ENCODE results near the gene JMJD8.

DNA sequence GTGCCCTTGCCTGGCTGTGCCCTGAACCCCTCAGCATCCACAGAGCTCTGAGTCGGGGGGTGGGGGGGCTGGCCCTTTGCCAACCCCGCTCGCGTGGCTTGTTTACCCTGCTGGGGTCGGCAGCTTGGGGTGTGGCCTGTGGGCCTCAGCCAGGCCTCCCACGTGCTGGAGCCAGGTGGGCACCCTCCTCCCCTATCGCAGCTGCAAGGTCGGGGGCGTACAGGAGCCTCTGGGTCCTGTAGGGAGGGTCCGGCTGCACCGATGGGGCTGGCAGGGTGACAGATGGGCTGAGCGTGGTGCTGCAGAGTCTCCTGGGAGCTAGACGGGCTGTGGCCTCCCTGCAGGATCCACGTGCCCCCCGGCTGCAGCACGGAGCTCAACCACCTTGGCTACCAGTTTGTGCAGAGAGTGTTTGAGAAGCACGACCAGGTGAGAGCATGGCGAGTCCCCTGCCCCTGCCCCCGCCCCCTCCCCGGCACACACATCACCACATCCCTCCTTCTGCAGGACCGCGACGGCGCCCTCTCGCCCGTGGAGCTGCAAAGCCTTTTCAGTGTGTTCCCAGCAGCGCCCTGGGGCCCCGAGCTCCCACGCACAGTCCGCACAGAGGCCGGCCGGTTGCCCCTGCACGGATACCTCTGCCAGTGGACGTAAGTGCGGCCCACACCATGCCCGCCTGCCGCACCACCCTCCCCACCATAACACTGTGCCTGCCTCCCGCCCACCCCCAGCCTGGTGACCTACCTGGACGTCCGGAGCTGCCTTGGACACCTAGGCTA is 12.6 kb downstream of the JMJD8 start:
- TF ChIP-seq, protein P1, sequence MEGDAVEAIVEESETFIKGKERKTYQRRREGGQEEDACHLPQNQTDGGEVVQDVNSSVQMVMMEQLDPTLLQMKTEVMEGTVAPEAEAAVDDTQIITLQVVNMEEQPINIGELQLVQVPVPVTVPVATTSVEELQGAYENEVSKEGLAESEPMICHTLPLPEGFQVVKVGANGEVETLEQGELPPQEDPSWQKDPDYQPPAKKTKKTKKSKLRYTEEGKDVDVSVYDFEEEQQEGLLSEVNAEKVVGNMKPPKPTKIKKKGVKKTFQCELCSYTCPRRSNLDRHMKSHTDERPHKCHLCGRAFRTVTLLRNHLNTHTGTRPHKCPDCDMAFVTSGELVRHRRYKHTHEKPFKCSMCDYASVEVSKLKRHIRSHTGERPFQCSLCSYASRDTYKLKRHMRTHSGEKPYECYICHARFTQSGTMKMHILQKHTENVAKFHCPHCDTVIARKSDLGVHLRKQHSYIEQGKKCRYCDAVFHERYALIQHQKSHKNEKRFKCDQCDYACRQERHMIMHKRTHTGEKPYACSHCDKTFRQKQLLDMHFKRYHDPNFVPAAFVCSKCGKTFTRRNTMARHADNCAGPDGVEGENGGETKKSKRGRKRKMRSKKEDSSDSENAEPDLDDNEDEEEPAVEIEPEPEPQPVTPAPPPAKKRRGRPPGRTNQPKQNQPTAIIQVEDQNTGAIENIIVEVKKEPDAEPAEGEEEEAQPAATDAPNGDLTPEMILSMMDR (IDR thresholded peaks at IDR 0.05): no peak
- TF ChIP-seq POLR2A (IDR thresholded peaks at IDR 0.05; ENCODE audit: low read depth): no peak
- no peak for TF ChIP-seq EP300 (IDR thresholded peaks at IDR 0.05)
- TF ChIP-seq POLR2AphosphoS5 (IDR thresholded peaks at IDR 0.05): no peak

All from esophagus muscularis mucosa (tissue), 4 donors.